Stimulated activated CD4-positive, alpha-beta T cell treated with anti-CD3 and anti-CD28 coated beads, Interleukin-4, amount 100 ng/mL, for 4 hours (primary cell): ENCODE data around the gene GLRA1.

Source experiments
- DNase-seq, 2 experiments: peaks; one replicate each; pipeline ENCODE4 v3.0.0-alpha.2; 2020

GLRA1 gene

GRCh38 chr5:151924564-151925301 lies at the start of gene GLRA1:
Gene GLRA1, minus strand, starts transcription at chr5:151924851. Its CDS starts 302 bp downstream, at chr5:151924549.
- peak; percentile 1 to 47 for DNase-seq

GRCh38 chr5:151970885-151971284 lies 46.2 kb upstream of the GLRA1 start:
- DNase-seq: no peak

- no peak for DNase-seq
Measured at GRCh38 chr5:151967865-151968264, 43.2 kb upstream of the GLRA1 start.

GRCh38 chr5:151966046-151966445 lies 41.4 kb upstream of the GLRA1 start:
- DNase-seq: no peak

- DNase-seq: no peak
Measured at GRCh38 chr5:151964471-151964870, 39.8 kb upstream of the GLRA1 start.

GRCh38 chr5:151961557-151961956 lies 36.9 kb upstream of the GLRA1 start:
- DNase-seq: no peak

GRCh38 chr5:151958111-151958510 lies 33.5 kb upstream of the GLRA1 start:
- no peak for DNase-seq

GRCh38 chr5:151956725-151957124 lies 32.1 kb upstream of the GLRA1 start:
- DNase-seq: no peak

- DNase-seq: no peak
Measured at GRCh38 chr5:151954255-151954654, 29.6 kb upstream of the GLRA1 start.

GRCh38 chr5:151953833-151954232 lies 29.2 kb upstream of the GLRA1 start:
- no peak for DNase-seq

GRCh38 chr5:151952238-151952637 lies 27.6 kb upstream of the GLRA1 start:
- no peak for DNase-seq

GRCh38 chr5:151950706-151951105 lies 26.1 kb upstream of the GLRA1 start:
- no peak for DNase-seq

GRCh38 chr5:151949701-151950308 lies 25.2 kb upstream of the GLRA1 start:
- no peak for DNase-seq

GRCh38 chr5:151949113-151949512 lies 24.5 kb upstream of the GLRA1 start:
- no peak for DNase-seq

- DNase-seq: no peak
Measured at GRCh38 chr5:151947931-151948608, 23.4 kb upstream of the GLRA1 start.

- DNase-seq: no peak
Measured at GRCh38 chr5:151937851-151938250, 13.2 kb upstream of the GLRA1 start.

- no peak for DNase-seq
Measured at GRCh38 chr5:151935135-151935695, 10.6 kb upstream of the GLRA1 start.

GRCh38 chr5:151931260-151931659 lies 6.6 kb upstream of the GLRA1 start:
- DNase-seq: no peak

- no peak for DNase-seq
Measured at GRCh38 chr5:151926188-151926587, 1.5 kb upstream of the GLRA1 start.

- no peak for DNase-seq
Measured at GRCh38 chr5:151925340-151925739, 689 bp upstream of the GLRA1 start.

GRCh38 chr5:151923866-151924476 lies 680 bp downstream of the GLRA1 start:
- no peak for DNase-seq

- no peak for DNase-seq
Measured at GRCh38 chr5:151921916-151922315, 2.7 kb downstream of the GLRA1 start.

- DNase-seq: no peak
Measured at GRCh38 chr5:151917904-151918303, 6.7 kb downstream of the GLRA1 start.
